GM12872 (cell line): ENCODE results near the gene RNF207.

ENCODE experiments used
- CTCF ChIP-seq: IDR thresholded peaks from 3 replicates; pipeline ENCODE4 v1.5.1; 2011; ENCODE audit warnings: low read depth, mild to moderate bottlenecking, low read length, moderate library complexity; ENCODE audit not compliant: insufficient read depth

The RNF207 gene

DNA sequence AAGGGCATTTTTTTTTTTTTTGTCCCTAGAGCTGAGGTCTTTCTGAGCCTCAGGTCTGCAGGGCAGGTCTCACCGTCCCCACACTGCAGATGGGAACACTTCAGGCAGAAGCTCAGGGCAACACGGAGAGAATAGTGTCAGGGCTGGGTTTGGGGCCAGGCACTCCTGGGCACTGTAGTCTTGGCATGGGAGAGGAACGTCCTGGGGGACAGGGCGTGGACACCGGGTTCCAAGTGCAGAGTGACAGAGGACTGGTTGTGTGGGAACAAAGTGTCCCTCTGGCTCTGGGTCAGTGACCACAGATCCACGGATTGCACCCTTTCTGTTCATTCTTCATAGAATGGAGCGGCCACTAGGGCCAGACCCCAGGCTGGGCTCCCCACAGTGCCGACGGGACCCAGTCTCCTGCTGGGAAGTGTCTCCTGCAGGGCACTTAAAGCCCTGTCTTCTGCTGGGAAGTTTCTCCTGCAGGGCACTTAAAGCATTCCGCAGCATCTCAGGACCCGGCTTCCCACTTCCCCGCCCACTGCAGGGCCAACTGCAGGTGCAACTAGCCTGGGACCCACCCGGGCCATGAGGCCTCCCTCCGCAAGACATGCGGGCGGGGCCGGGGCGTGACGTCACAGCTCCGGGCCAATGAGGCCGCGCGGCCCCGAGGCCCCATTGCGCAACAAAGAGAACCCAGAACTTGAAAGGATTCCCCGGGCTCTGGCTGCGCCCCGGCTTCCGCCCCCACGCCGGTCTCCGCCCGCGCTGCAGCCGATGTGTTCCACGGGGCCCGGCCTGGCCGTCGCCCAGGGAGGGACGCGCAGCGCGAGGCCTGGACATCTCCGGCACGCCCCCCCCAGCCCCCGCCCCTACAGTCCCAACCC, 53.8 kb downstream of the RNF207 start:
- TF ChIP-seq CTCF: no peak

DNA sequence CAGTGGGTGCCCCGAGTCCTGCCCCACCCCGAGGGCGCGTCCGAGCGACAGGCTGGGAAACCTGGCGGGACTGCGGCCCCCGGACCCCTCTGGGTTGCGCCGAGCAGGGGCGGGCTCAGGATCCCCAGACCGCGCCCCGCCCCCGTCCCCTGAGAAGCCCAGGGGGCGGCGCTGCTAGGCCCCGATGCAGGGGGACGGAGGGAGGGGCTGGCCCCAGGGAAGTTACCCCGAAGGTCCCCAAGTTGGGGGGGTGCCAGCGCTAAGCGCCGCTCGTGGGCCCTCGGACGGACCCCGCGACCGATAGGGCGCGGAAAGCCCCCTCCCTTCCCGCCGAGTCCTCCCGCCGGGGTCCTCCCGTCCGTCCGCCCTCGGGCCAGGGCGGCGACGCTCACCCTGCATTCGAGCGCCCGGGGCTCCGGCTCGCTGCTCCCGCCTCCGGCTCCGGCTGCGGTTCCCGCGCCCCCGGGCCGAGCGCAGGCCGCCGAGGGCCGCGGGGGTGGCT, 54.6 kb downstream of the RNF207 start:
- TF ChIP-seq CTCF: no peak

DNA sequence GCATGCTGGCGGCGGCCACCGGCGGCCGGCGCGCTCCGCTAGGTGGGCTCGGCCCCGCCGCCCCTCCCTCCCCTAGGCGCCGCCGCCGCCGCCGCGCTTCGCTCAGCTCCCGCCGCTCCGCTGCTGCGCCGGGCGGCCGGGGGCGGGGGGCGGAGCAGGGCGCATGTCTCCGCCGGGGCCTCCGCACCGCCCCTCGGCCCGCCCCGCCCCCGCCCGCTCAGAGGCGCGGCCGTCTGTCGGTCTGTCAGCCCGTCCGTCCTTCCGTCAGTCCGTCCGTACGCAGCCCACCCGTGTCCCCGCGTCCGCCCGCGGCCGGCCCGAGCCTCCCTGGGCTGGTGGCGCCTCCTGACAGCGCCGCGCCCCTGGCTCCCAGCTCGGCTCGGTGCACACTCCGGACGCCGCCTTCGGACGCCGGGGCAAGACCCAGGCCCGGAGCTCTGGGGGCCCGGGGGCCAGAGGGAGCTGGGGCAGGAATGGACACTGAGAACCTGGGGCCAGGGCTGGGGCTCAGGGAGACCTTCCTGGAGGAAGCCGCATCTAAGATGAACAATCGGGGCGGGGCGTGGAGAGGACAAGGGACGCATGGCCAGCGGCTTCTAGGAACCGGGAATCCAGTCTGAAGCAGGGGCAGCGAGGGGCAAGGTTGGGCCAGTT, 55.2 kb downstream of the RNF207 start, which contains the start of gene GPR153:
GPR153 (minus strand) TSS at position 138 of the 654 bp plus-strand sequence. CDS start 6,193 bp downstream, outside the sequence.
- no peak for TF ChIP-seq CTCF

DNA sequence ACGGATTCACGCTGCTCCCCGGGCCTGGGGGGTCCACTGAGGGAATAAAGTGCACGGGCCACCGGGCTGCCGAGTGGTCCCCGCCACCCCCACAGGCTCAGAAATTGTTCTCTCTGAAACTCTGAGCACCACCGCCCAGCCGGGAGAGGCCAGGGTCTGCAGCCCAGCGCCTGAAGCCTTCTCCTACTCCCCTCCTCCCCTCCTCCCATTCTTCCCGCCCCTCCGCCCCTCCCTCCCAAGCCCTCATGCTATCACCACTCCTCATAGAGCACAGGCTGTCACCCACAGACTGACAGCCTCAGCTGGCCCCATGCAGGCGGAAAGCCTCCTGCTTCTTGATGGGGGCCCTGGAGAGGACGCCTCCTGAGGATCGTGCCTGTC, 55.7 kb downstream of the RNF207 start:
- no peak for TF ChIP-seq CTCF

DNA sequence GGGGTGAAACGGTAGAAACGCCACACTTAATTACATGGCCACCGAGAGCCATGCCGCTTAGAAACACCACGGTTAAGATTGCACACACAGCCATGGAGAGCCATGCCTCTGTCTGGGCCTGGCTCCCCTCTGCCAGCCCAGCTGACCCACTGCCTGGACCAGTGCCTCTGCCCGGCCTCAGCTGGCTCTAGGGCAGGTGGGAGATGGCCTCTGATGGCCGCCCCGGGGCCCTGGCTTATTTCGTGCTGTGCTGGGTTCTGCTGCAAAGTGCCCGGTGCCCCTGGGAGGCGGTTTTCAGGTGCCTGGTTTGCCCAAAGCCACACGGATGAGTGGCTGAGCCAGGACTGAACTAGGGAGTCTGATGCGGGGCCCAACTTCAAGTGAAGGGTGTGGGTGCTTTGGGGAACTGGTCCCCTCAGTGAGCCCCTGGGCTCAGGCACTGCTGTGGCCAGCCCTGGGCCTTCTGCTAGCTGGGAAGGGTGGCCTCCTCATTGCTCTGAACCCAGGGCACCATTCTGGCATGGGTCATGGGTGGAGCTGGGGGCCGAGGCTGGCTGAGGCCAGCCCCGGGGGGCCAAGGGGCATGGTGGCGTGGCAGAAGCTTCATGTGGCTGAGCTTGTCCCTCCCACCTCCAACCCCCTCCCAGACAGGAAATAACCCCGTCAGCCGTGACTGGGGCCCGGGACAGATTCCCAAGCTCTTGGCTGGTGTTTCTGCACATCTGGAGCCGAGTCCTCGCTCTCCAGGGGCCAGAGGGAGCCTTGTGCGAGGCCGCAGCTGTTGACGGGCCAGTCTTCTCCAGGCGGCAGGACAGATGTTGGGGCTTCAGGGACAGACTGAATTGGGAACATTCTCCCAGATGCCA, 56.9 kb downstream of the RNF207 start:
- TF ChIP-seq CTCF: no peak

DNA sequence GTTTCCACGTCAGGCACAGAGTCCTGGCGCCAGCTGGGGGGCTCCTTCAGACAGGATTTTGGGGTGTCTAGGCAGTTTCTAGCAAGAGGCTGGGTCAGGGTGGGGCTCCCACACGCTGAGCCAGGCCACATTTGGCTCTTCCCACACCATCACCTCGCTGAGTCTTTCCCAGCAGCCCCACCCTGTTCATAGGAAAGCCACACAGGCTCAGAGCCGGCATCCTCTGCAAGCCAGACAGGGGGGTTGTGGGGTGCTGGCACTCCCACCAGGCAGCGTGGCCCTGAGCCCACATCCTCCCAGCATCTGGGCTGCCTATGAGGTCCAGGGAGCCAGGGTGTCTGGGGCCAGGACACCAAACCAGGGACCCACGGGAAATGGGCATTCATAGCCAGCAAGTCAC, 57.8 kb downstream of the RNF207 start:
- no peak for TF ChIP-seq CTCF

DNA sequence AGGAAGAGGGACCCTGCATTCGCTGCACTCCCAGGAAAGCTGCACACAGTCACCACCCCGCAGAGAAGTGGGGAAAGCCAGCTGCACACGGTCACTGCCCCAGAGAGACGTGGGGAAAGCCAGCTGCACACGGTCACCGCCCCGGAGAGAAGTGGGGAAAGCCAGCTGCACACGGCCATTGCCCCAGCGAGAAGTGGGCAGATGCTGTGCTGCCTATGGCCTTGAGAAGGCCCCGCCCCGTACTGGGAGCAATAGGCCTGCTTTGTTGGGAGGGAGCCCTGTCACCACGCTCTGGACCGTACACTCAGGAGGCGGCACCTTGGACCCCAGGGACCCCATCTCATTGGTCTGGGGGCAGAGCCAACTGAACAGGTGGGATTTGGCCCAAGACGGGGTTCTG, 59.2 kb downstream of the RNF207 start:
- TF ChIP-seq CTCF: no peak
